Measurements from ENCODE around the gene MX1.

MX1 gene

GRCh38 chr21:41481191-41481590 is 55.2 kb downstream of the MX1 start:
- TF ChIP-seq PPARA (CRISPR knock-in tag; IDR thresholded peaks at IDR 0.05; ENCODE audit: borderline replicate concordance), result no peak
- ATAC-seq, result no peak

- no peak for ATAC-seq
- TF ChIP-seq ZC3H10 (CRISPR knock-in tag; IDR thresholded peaks at IDR 0.05), result no peak
- no peak for TF ChIP-seq TOX (CRISPR knock-in tag; IDR thresholded peaks at IDR 0.05; ENCODE audit: borderline replicate concordance)
- no peak for TF ChIP-seq ESRRG (CRISPR knock-in tag; IDR thresholded peaks at IDR 0.05)
- no peak for TF ChIP-seq CSDC2 (CRISPR knock-in tag; IDR thresholded peaks at IDR 0.05)
- TF ChIP-seq BACH2 (CRISPR knock-in tag; IDR thresholded peaks at IDR 0.05; ENCODE audit: borderline replicate concordance), result no peak
- no peak for TF ChIP-seq TCF4 (CRISPR knock-in tag; IDR thresholded peaks at IDR 0.05; ENCODE audit: borderline replicate concordance)
- TF ChIP-seq ZNF565 (CRISPR knock-in tag; conservative IDR thresholded peaks at IDR 0.05; ENCODE audit: low read depth), result no peak
- no peak for TF ChIP-seq ZNF70 (CRISPR knock-in tag; IDR thresholded peaks at IDR 0.05)
- TF ChIP-seq POU6F1 (CRISPR knock-in tag; IDR thresholded peaks at IDR 0.05; ENCODE audit: borderline replicate concordance, low read depth), result no peak
- TF ChIP-seq ZFP30 (CRISPR knock-in tag; IDR thresholded peaks at IDR 0.05), result no peak
- no peak for TF ChIP-seq RARB (CRISPR knock-in tag; IDR thresholded peaks at IDR 0.05)
Measured at GRCh38 chr21:41482301-41482700, 56.3 kb downstream of the MX1 start.

- TF ChIP-seq PATZ1 (CRISPR knock-in tag; IDR thresholded peaks at IDR 0.05; ENCODE audit: borderline replicate concordance) (no peak), ZNF70 (CRISPR knock-in tag; IDR thresholded peaks at IDR 0.05) (no peak)
- no peak for ATAC-seq
Measured at GRCh38 chr21:41482980-41483379, 56.9 kb downstream of the MX1 start.

- TF ChIP-seq TSHZ2 (CRISPR knock-in tag; IDR thresholded peaks at IDR 0.05) (no peak), TCF4 (CRISPR knock-in tag; IDR thresholded peaks at IDR 0.05; ENCODE audit: borderline replicate concordance) (no peak), CSRNP3 (CRISPR knock-in tag; IDR thresholded peaks at IDR 0.05) (no peak), SNAI2 (CRISPR knock-in tag; IDR thresholded peaks at IDR 0.05) (no peak), ISL1 (CRISPR knock-in tag; IDR thresholded peaks at IDR 0.05) (no peak), BACH2 (CRISPR knock-in tag; IDR thresholded peaks at IDR 0.05; ENCODE audit: borderline replicate concordance) (no peak), CREB5 (CRISPR knock-in tag; IDR thresholded peaks at IDR 0.05; ENCODE audit: low read depth) (no peak)
Measured at GRCh38 chr21:41483415-41483814, 57.4 kb downstream of the MX1 start.

GRCh38 chr21:41483973-41484372 is 57.9 kb downstream of the MX1 start:
- ATAC-seq, result no peak
- TF ChIP-seq ISL1 (CRISPR knock-in tag; IDR thresholded peaks at IDR 0.05), result no peak
- no peak for TF ChIP-seq CSDC2 (CRISPR knock-in tag; IDR thresholded peaks at IDR 0.05)
- no peak for TF ChIP-seq TSHZ2 (CRISPR knock-in tag; IDR thresholded peaks at IDR 0.05)
- no peak for TF ChIP-seq PPARA (CRISPR knock-in tag; IDR thresholded peaks at IDR 0.05; ENCODE audit: borderline replicate concordance)
- TF ChIP-seq ZC3H10 (CRISPR knock-in tag; IDR thresholded peaks at IDR 0.05), result no peak
- TF ChIP-seq PATZ1 (CRISPR knock-in tag; IDR thresholded peaks at IDR 0.05; ENCODE audit: borderline replicate concordance), result no peak
- TF ChIP-seq TCF4 (CRISPR knock-in tag; IDR thresholded peaks at IDR 0.05; ENCODE audit: borderline replicate concordance), result no peak
- no peak for TF ChIP-seq RARB (CRISPR knock-in tag; IDR thresholded peaks at IDR 0.05)
- TF ChIP-seq ZFP3 (CRISPR knock-in tag; IDR thresholded peaks at IDR 0.05), result no peak
- TF ChIP-seq ZNF565 (CRISPR knock-in tag; conservative IDR thresholded peaks at IDR 0.05; ENCODE audit: low read depth), result no peak

More at GRCh38 chr21:41483415-41483814, 57.4 kb downstream of the MX1 start:
- no peak for ATAC-seq

Measured in SK-N-SH treated with all-trans-retinoic acid at 6 μM for 48 hours (cell line).